ENCODE measurements around the gene PARD3B. TPM values are rescaled to one million over a fixed set of nuclear protein-coding genes. Genes with fewer than 3 reads are reported as not detected.

Gene PARD3B
- total and polyA plus RNA-seq, 5 donors from 2014 or later: 0.03 to 0.68 (median 0.08) TPM; not detected in 1

DNA sequence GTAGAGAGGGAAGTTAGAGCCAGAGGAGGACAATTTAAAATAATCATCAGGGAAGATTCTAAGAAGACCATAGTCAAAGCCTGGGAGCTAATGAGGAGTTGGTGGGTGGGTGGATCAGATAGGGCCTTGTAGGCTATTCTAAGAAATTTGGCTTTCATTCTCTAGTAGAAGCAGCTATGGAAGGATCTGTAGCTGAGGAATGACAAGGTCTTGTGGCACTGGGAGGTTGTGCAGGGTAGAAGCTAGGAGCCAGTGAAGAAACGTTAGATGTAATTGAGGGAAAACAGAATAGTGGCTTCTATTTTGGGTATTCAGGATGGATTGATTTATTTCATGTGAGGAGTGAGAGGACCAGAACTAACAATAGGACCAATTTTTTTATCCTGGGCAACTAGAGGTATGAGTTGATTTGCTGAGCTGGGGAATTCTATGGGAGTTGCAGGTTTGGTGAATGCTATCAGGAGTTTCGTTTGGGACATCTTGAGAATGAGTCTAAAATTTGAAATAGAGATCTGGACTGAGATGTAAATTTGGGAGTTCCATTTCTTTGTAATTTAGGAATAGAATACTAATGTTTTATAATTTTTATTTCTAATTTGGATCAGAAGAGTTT lies 371.9 kb downstream of the PARD3B start:
- H3K9me3 ChIP-seq (ENCODE audit: control insufficient read depth in 2 of 2, low read length in 2 of 2): no peaks in the 10 kb centered on the region
- DNase-seq (no peak), ATAC-seq (ENCODE audit: low read depth in 2 of 2) (no peak)
- no peaks in the 10 kb centered on the region for H3K4me1 ChIP-seq (ENCODE audit: control insufficient read depth, insufficient read depth, low read length, poor library complexity, severe bottlenecking)
- H3K27ac Mint-ChIP-seq: peak overlapping the region in 2 of 3 donors; percentile 8 to 27
- no peaks in the 10 kb centered on the region for H3K36me3 ChIP-seq (ENCODE audit: control insufficient read depth, insufficient read depth, low read length)
- no peak overlapping the region for H3K4me3 ChIP-seq (ENCODE audit: low read depth, low read length)
- no peaks in the 10 kb centered on the region for H3K27me3 Mint-ChIP-seq
- peaks cover 0 to 16% (median 8%) of the 10 kb centered on the region in 4 donors for H3K4me1 Mint-ChIP-seq
- peaks cover 0 to 4% (median 2%) of the 10 kb centered on the region in 7 donors for H3K9me3 Mint-ChIP-seq
- H3K4me3 Mint-ChIP-seq: no peak overlapping the region
- no peak overlapping the region for H3K27ac ChIP-seq (ENCODE audit: insufficient read depth, low read length, poor library complexity, severe bottlenecking)
- no peaks in the 10 kb centered on the region for H3K27me3 ChIP-seq (ENCODE audit: control insufficient read depth, insufficient read depth, low read length)
- no peaks in the 10 kb centered on the region for H3K36me3 Mint-ChIP-seq

GRCh38 chr2:204920776-204921175 lies 375.5 kb downstream of the PARD3B start:
- H3K36me3 ChIP-seq (ENCODE audit: control insufficient read depth, insufficient read depth, low read length): no peaks in the 10 kb centered on the region
- H3K4me3 ChIP-seq (ENCODE audit: low read depth, low read length): no peak overlapping the region
- Mint-ChIP-seq H3K27ac (no peak overlapping the region), H3K9me3 (peaks cover 0 to 4% (median under 1%) of the 10 kb centered on the region in 7 donors), H3K27me3 (no peaks in the 10 kb centered on the region), H3K4me1 (peaks cover 0 to 3% (median 0%) of the 10 kb centered on the region in 4 donors), H3K4me3 (no peak overlapping the region), H3K36me3 (no peaks in the 10 kb centered on the region)
- H3K9me3 ChIP-seq (ENCODE audit: control insufficient read depth in 2 of 2, low read length in 2 of 2): no peaks in the 10 kb centered on the region
- no peak for DNase-seq
- no peaks in the 10 kb centered on the region for H3K27me3 ChIP-seq (ENCODE audit: control insufficient read depth, insufficient read depth, low read length)
- H3K27ac ChIP-seq (ENCODE audit: insufficient read depth, low read length, poor library complexity, severe bottlenecking): no peak overlapping the region
- no peaks in the 10 kb centered on the region for H3K4me1 ChIP-seq (ENCODE audit: control insufficient read depth, insufficient read depth, low read length, poor library complexity, severe bottlenecking)
- ATAC-seq (ENCODE audit: low read depth in 2 of 2): no peak

GRCh38 chr2:204923957-204924356 lies 378.7 kb downstream of the PARD3B start:
- Histone ChIP-seq H3K4me1 (ENCODE audit: control insufficient read depth, insufficient read depth, low read length, poor library complexity, severe bottlenecking) (no peaks in the 10 kb centered on the region), H3K27me3 (ENCODE audit: control insufficient read depth, insufficient read depth, low read length) (no peaks in the 10 kb centered on the region), H3K4me3 (ENCODE audit: low read depth, low read length) (no peak overlapping the region), H3K36me3 (ENCODE audit: control insufficient read depth, insufficient read depth, low read length) (no peaks in the 10 kb centered on the region), H3K9me3 (ENCODE audit: control insufficient read depth in 2 of 2, low read length in 2 of 2) (no peaks in the 10 kb centered on the region), H3K27ac (ENCODE audit: insufficient read depth, low read length, poor library complexity, severe bottlenecking) (no peak overlapping the region)
- DNase-seq (no peak), ATAC-seq (ENCODE audit: low read depth in 2 of 2) (no peak)
- H3K4me3 Mint-ChIP-seq: no peak overlapping the region
- peaks cover 0 to 5% (median 1%) of the 10 kb centered on the region in 7 donors for H3K9me3 Mint-ChIP-seq
- no peak overlapping the region for H3K27ac Mint-ChIP-seq
- peaks cover 4% of the 10 kb centered on the region for H3K27me3 Mint-ChIP-seq
- H3K4me1 Mint-ChIP-seq: peaks cover 0 to 3% (median 0%) of the 10 kb centered on the region in 4 donors
- H3K36me3 Mint-ChIP-seq: no peaks in the 10 kb centered on the region

- Mint-ChIP-seq H3K4me1 (peaks cover 0 to 11% (median 1%) of the 10 kb centered on the region in 4 donors), H3K27me3 (peaks cover 8% of the 10 kb centered on the region), H3K9me3 (peaks cover 0 to 4% (median 1%) of the 10 kb centered on the region in 7 donors), H3K36me3 (no peaks in the 10 kb centered on the region), H3K27ac (no peak overlapping the region), H3K4me3 (no peak overlapping the region)
- DNase-seq (no peak), ATAC-seq (ENCODE audit: low read depth in 2 of 2) (no peak)
- Histone ChIP-seq H3K4me3 (ENCODE audit: low read depth, low read length) (no peak overlapping the region), H3K36me3 (ENCODE audit: control insufficient read depth, insufficient read depth, low read length) (no peaks in the 10 kb centered on the region), H3K9me3 (ENCODE audit: control insufficient read depth in 2 of 2, low read length in 2 of 2) (no peaks in the 10 kb centered on the region), H3K4me1 (ENCODE audit: control insufficient read depth, insufficient read depth, low read length, poor library complexity, severe bottlenecking) (no peaks in the 10 kb centered on the region), H3K27ac (ENCODE audit: insufficient read depth, low read length, poor library complexity, severe bottlenecking) (no peak overlapping the region), H3K27me3 (ENCODE audit: control insufficient read depth, insufficient read depth, low read length) (no peaks in the 10 kb centered on the region)
Observed at GRCh38 chr2:204931562-204931961, 386.3 kb downstream of the PARD3B start.

GRCh38 chr2:204933735-204934374 lies 388.6 kb downstream of the PARD3B start:
- H3K27ac Mint-ChIP-seq: peak overlapping the region in 2 of 3 donors; percentile 21 to 25
- no peak for ATAC-seq (ENCODE audit: low read depth in 2 of 2)

DNA sequence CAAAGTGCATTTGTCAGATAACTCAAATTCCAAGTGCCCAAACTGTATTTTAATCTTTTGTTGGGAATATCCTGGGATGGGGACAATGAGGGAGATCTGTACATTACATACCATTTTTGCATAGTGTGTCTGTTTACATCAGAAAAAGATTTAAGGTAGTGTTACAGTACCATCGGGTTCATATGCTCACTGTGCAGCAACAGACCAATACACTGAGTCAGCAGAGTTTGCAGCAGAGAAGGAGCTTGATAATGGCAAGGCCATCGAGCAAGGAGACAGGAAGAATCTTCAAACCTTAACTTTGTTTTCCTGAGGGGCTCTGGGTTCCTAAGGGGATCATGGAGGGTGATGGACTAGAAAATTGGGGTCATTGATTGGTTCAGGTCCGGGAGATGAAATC lies 399.7 kb downstream of the PARD3B start:
- peaks cover 4 to 22% (median 12%) of the 10 kb centered on the region in 7 donors for H3K9me3 Mint-ChIP-seq
- H3K4me1 ChIP-seq (ENCODE audit: control insufficient read depth, insufficient read depth, low read length, poor library complexity, severe bottlenecking): peaks cover 18% of the 10 kb centered on the region
- no peak overlapping the region for H3K27ac ChIP-seq (ENCODE audit: insufficient read depth, low read length, poor library complexity, severe bottlenecking)
- DNase-seq: no peak
- H3K4me3 Mint-ChIP-seq: no peak overlapping the region
- H3K36me3 ChIP-seq (ENCODE audit: control insufficient read depth, insufficient read depth, low read length): no peaks in the 10 kb centered on the region
- H3K36me3 Mint-ChIP-seq: peaks cover 5% of the 10 kb centered on the region
- H3K4me3 ChIP-seq (ENCODE audit: low read depth, low read length): no peak overlapping the region
- peaks cover 5% of the 10 kb centered on the region for H3K27me3 Mint-ChIP-seq
- no peak overlapping the region for H3K27ac Mint-ChIP-seq
- no peaks in the 10 kb centered on the region for H3K27me3 ChIP-seq (ENCODE audit: control insufficient read depth, insufficient read depth, low read length)
- peaks cover 19 to 60% (median 30%) of the 10 kb centered on the region in 4 donors for H3K4me1 Mint-ChIP-seq
- H3K9me3 ChIP-seq (ENCODE audit: control insufficient read depth in 2 of 2, low read length in 2 of 2): peaks cover 8 to 13% of the 10 kb centered on the region in 2 experiments
- no peak for ATAC-seq (ENCODE audit: low read depth in 2 of 2)

More at GRCh38 chr2:204933735-204934374, 388.6 kb downstream of the PARD3B start:
- H3K4me3 Mint-ChIP-seq: no peak overlapping the region
- H3K27me3 Mint-ChIP-seq: peaks cover 8% of the 10 kb centered on the region
- H3K27ac ChIP-seq (ENCODE audit: insufficient read depth, low read length, poor library complexity, severe bottlenecking): no peak overlapping the region
- no peak for DNase-seq
- H3K4me3 ChIP-seq (ENCODE audit: low read depth, low read length): no peak overlapping the region
- no peaks in the 10 kb centered on the region for H3K36me3 Mint-ChIP-seq
- H3K9me3 ChIP-seq (ENCODE audit: control insufficient read depth in 2 of 2, low read length in 2 of 2): no peaks in the 10 kb centered on the region
- no peaks in the 10 kb centered on the region for H3K27me3 ChIP-seq (ENCODE audit: control insufficient read depth, insufficient read depth, low read length)
- peaks cover 0 to 2% (median 0%) of the 10 kb centered on the region in 7 donors for H3K9me3 Mint-ChIP-seq
- H3K4me1 ChIP-seq (ENCODE audit: control insufficient read depth, insufficient read depth, low read length, poor library complexity, severe bottlenecking): no peaks in the 10 kb centered on the region
- no peaks in the 10 kb centered on the region for H3K36me3 ChIP-seq (ENCODE audit: control insufficient read depth, insufficient read depth, low read length)
- H3K4me1 Mint-ChIP-seq: peaks cover 0 to 11% (median 1%) of the 10 kb centered on the region in 4 donors

- H3K4me3 Mint-ChIP-seq: no peak overlapping the region
- H3K4me1 Mint-ChIP-seq: peaks cover 19 to 62% (median 32%) of the 10 kb centered on the region in 4 donors
Observed at GRCh38 chr2:204945376-204945775, 400.1 kb downstream of the PARD3B start.

More at GRCh38 chr2:204945376-204945775, 400.1 kb downstream of the PARD3B start:
- Histone ChIP-seq H3K36me3 (ENCODE audit: control insufficient read depth, insufficient read depth, low read length) (no peaks in the 10 kb centered on the region), H3K27ac (ENCODE audit: insufficient read depth, low read length, poor library complexity, severe bottlenecking) (no peak overlapping the region), H3K27me3 (ENCODE audit: control insufficient read depth, insufficient read depth, low read length) (no peaks in the 10 kb centered on the region), H3K4me1 (ENCODE audit: control insufficient read depth, insufficient read depth, low read length, poor library complexity, severe bottlenecking) (peaks cover 18% of the 10 kb centered on the region), H3K9me3 (ENCODE audit: control insufficient read depth in 2 of 2, low read length in 2 of 2) (peaks cover 8 to 13% of the 10 kb centered on the region in 2 experiments), H3K4me3 (ENCODE audit: low read depth, low read length) (no peak overlapping the region)
- Mint-ChIP-seq H3K27ac (no peak overlapping the region), H3K9me3 (peaks cover 4 to 25% (median 12%) of the 10 kb centered on the region in 7 donors), H3K36me3 (peaks cover 5% of the 10 kb centered on the region), H3K27me3 (peaks cover 5% of the 10 kb centered on the region)
- no peak for DNase-seq
- no peak for ATAC-seq (ENCODE audit: low read depth in 2 of 2)

Data from CD4-positive, CD25-positive, alpha-beta regulatory T cell (primary cell).